ENCODE measurements around the gene UHMK1. TPM values are rescaled to one million over a fixed set of nuclear protein-coding genes. Genes with fewer than 3 reads are reported as not detected.
"Not testable (repeated sequence)": the region's sequence is repeated elsewhere in the genome, so short reads cannot be mapped to it uniquely, and the experiment has no call there.

The UHMK1 gene
- total RNA-seq, 1 donor from 2014 or later: 22.7 TPM

DNA sequence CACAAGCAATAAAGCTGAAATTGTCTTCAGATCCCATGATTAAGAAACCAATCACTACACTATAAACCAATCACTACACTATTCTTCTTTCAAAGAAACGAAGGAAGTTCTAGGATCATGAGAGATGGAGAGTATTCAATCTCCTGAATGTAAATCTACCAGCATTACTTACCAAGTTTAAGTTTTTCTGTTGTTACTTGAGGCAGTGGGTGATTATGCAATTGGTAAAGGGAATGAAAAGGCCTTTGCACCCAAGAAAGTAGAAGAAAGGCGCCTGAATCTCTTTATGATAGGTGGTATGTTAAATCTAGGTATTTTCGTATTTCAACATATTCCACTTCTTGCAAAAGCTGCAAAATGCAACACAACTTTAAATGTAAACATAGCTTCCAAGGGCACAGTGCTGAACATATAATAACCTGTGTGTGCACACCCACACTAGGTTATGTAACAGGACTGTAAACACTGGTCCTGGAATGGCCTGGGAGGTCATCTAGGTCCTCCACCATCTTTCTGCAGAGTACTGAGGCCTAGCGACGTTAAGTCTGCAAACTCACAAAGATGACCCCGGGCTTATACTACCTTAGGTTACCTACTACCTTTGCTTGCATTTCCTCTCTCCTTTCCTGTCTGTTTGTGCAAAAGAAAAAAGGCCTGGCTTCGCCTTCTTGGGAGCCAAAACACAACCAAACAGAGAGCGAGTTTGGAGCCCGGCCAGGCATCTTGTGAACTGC, 62.9 kb downstream of the UHMK1 start:
- intact Hi-C loops (cut with micrococcal nuclease): no loop called here
- peak; percentile 29 for ATAC-seq
- no peak for DNase-seq

DNA sequence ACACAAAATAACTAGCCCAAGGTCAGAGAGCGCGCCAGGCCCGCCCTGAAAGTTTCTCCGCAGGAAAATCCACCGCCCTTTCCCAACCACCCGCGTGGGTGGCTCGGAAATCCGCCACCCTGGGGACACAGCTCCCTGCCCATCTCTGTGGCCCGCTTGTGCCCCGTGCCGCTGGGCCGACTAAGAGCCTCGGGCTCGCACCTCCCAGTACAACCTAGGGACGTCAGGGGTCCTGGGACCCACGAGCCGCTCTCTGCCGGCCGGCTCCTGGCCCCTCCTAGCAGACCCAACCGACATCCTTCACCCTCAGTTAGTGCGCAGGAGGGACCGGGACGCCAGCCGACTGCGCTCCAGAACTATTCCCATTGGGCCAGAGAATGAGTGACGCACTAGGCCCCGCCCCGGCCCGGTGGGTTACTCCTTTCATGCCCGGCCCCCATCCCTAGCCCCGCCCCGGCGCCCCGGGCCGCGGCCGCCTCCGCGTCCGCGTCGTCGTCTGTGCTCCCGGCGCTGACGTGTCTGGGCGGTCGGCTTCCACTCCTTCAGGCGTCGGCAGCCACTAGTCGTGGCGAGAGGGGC, 63.5 kb downstream of the UHMK1 start:
- peak; percentile 100 for DNase-seq

DNA sequence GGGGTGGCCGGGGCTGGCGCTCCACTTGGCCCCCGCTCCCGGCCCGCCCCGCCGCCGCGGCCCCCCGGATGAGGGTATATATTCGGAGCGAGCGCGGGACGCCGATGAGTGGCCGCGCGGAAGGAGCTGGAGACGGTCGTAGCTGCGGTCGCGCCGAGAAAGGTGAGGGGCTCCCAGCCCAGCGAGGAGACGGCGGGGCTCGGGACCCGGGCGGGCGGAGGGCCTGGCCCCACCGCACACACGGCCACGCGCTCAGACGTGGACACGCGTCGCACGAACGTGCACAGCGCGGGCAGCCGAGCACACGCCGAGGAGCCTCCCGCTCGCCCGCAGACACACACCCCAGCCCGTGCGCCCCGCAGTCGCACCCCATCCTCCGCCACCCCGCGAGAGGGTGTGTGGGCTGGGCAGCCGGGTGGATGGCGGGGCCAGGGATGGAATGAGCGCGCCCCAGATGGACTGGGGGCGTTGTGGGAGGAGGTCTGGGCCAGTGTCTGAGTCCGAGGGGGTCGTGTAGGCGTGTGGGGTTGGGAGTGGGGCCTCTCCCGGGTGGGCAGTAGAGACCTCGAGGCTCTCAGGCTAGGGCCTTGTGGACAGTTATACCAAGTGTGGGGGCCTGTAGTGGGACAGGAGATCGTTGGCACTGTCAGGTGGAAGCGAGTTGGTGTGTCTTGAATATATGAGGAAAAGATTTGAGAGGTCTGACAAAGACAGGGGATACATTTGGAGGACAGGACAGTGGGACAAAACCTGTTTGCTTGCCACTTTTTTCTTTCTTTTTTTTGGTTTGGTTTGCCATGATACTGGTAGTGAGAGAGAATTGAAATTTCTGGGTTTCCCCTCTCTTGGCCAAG, 64.2 kb downstream of the UHMK1 start, which contains the start of gene UAP1:
Gene UAP1 (plus strand): TSS at position 107 of the 854 bp plus-strand sequence. CDS start 4,347 bp downstream, outside the sequence.
- ATAC-seq (peak; percentile 39), DNase-seq (no peak)
- intact Hi-C loops (cut with micrococcal nuclease): no loop called here

More for the DNA sequence above, 63.5 kb downstream of the UHMK1 start:
- peak; percentile 95 for ATAC-seq
- intact Hi-C loops (cut with micrococcal nuclease): no loop called here

DNA sequence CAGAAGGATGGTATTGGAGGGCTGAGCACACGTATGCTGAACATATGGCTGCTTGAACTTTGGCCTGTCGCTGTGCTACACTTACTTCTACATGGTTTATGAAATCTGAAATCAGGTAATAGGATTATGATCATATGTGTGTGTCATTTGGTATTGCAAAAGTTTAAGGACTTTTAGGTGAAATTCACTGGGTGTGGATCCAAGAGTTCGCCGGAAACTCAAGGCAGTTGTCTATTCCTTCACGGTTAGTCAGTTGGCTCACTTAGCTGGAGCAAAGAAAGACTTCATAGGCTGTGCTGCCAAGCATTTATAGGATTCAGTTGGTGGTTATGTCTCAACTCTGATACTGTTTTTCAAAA, 64.8 kb downstream of the UHMK1 start:
- no peak for DNase-seq
- ATAC-seq: no peak
- intact Hi-C loops (cut with micrococcal nuclease): no loop called here

DNA sequence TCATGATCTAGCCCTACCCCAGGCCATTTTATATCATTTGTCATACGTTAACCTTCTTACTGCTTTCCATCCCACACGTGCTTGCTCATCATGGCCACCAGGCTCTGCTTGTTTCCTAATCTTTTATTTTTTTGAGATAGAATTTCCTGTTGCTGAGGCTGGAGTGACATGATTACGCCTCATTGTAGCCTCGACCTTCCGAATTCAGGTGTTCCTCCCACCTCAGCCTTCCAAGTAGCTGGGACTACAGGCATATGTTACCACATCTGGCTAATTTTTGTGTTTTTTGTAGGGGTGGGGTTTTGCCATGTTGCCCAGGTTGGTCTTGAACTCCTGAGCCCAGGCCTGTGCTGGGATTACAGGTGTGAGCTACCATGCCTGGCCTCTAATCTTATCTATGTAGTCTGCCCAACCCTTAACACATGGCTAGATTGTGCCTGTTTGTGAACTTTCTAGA, 67.2 kb downstream of the UHMK1 start:
- ATAC-seq (no peak), DNase-seq (no peak)
- intact Hi-C loops (cut with micrococcal nuclease): no loop called here

DNA sequence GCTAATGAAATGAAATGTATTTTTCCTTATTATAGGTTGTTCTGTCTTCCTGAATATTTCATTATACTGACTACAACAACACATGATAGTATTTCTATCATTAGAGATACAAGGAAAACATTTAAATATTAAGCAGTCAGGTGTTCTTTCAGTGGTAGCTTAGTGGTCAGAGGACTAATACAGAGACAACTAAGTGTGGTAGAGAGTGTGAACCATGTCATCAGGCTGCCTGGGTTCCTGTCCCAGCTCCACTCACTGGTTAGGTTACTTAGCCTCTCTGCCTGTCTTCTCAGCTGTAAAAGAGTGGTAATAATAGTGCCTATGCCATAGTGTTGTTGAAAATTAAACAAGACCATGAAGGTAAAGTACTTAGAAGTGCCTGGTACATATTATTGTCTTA, 67.8 kb downstream of the UHMK1 start:
- intact Hi-C loops (cut with micrococcal nuclease): no loop called here
- ATAC-seq (no peak), DNase-seq (no peak)

DNA sequence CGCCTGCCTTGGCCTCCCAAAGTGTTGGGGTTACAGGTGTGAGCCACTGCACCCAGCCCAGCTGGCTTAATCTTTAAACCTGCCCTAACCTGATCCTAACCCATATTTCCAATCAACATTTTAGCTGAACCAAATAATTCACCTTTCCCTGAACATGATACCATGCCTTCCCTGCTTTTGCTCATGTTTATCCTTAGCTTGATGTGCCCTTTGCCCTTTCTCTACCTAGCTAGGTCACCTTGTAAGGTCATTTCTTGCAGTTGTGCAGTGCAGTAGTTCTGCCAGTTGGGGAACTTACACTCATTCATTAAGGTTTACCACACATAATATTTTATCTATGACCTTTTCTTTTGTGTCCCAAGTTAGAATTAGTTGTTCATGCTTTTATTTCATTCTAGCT, 69.3 kb downstream of the UHMK1 start:
- ATAC-seq (no peak), DNase-seq (no peak)
- intact Hi-C loops (cut with micrococcal nuclease): no loop called here

DNA sequence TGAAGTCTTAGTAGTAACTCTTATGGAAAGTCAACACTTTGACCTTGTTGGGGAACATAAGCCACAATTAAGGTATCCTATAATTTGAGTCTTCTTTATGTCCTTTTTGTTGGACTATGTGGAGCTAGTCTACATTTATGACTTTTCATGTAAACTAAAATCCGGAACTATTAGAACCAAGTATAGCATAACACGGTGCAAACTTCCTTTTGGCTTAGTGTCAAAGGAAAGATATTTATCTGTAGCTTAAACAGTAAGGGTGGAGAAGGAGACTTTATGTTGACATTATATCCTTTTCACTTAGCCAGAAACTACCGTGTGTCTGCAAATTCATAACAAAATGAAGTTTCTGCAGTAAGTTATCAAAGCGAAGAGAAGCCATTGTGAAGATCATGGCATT, 71.2 kb downstream of the UHMK1 start:
- no peak for ATAC-seq
- no peak for DNase-seq
- intact Hi-C loops (cut with micrococcal nuclease): no loop called here

DNA sequence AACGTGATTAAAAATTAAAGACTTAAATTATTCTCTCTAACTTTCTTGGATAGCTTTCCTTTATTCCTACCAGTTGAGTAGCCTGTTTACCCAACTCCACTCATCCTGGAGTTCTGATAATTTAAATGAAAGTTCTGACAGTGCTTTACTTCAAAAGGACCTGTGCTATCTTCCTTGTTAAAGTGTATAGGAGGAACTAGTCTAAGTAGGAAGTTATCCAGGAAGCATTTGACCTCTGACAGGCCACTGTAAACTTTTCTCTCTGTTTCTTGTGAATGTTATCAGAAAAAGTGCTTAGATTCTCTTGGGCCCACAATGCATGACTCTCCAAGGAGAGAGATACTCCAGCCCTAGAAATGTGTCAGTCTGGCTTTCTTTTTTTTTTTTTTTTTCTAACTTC, 73.1 kb downstream of the UHMK1 start:
- ATAC-seq: no peak

DNA sequence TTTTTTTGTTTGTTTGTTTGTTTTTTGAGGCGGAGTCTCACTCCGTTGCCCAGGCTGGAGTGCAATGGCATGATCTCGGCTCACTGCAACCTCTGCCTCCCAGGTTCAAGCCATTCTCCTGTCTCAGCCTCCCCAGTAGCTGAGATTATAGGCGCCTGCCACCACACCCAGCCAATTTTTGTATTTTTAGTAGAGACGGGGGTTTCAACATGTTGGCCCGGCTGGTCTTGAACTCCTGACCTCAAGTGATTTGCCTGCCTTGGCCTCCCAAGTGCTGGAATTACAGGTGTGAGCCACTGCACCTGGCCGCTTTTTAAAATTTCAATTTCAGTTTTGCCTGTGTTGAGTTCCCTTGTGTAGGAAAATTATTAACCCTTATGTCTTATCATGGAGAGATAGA, 73.5 kb downstream of the UHMK1 start:
- intact Hi-C loops (cut with micrococcal nuclease); DNase-seq: not testable (repeated sequence)

More for the DNA sequence above, 73.1 kb downstream of the UHMK1 start:
- no peak for DNase-seq
- intact Hi-C loops (cut with micrococcal nuclease): no loop called here

DNA sequence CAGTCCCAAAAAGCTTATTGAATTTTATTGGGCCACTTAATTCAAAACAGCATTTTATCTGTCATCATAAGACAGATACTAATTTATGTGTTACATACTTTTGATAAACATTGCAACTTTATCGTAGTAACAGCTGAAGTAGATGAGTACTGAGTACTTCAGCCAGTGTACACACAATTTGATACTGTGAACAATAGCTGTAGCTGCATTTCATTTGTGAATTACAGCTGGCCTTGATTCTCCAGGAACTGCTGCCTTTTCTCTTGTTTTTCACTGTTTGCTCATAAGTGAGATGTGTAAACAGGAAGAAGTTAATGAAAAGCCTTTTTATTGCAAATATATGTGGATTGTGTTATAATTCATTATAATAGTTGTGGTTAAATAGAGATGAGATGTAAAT, 74.1 kb downstream of the UHMK1 start:
- ATAC-seq: no peak
- intact Hi-C loops (cut with micrococcal nuclease): no loop called here
- no peak for DNase-seq

More for the DNA sequence above, 73.5 kb downstream of the UHMK1 start:
- ATAC-seq: not testable (repeated sequence)

DNA sequence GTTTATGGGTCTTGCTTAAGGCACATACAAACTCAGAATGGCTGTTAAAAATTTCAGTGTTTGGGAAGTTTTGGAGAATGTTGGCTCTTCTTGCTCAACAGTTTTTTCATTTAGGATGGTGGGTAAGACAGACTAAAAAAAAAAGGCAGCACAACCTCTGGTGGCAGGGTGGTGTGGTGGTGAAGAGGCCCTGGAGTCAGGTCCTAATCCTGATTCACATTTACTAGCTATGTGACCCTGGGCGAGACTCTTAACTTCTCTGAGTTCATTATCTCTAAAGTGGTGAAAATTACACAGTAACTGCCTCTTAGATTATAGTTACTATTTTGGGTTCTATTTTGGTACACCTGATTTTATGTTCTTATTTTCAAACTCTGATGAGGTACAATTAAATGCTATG, 75.5 kb downstream of the UHMK1 start:
- DNase-seq (no peak), ATAC-seq (no peak)
- intact Hi-C loops (cut with micrococcal nuclease): no loop called here

DNA sequence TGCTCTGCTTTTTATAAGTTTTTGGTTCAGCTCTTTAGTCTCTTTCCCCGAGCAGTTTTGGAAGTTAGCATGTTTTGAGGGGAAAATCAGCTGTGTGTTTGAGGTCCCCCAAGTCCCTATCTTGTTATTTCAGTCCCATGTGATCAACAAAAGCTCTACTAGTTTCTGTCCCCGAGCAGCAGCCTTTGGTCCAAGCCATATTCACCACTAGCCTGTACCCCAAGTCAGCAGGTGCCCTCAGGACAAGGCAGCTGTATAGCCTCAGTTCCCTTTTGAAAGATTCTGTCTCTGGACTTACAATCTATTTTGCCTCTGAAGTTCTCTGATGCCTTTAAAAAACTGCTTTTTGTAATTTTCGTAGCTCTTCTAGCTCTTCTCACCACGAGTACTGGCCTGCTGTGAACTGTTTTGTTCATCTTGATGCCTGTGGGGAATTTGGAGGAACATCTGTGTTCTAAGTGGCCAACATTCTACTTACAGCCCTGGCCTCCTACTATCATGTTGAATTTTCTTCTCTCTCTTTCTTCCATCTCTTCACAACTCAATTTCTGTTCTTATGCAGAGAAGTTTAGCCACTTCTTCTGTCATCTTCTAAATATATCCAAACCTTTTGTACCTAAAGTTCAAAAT, 80.6 kb downstream of the UHMK1 start:
- intact Hi-C loops (cut with micrococcal nuclease): no loop called here
- DNase-seq (no peak), ATAC-seq (peak; percentile 62)

DNA sequence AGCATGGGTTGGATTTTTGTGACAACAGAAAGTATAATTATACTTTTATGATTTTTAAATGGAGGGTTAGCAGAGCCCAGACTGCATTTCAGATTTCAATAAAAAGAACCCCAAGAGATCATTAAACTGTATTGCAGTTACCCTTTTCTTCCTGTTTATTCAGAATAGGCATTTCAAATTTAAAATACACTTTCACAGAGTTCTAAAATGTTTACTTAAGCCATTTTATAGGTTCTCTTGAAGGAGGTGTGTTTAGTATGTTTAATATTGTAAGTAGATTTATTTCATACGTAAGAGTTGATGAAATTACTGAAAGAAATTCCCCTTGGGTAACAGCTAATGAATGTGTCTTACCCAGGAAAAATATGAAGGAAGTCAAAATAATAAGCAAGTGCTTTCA, 81.3 kb downstream of the UHMK1 start:
- no peak for ATAC-seq
- no peak for DNase-seq
- intact Hi-C loops (cut with micrococcal nuclease): no loop called here

Other genes with a start within 250 kb of the UHMK1 start
- gene SPATA46, start 121.0 kb upstream of the UHMK1 start, total RNA-seq: not detected
- 5.8 TPM for gene C1orf226, start 116.1 kb upstream of the UHMK1 start, total RNA-seq
- 0.40 TPM for gene SH2D1B, start 85.7 kb upstream of the UHMK1 start, total RNA-seq
- gene UAP1, start 63.9 kb downstream of the UHMK1 start, total RNA-seq: 30.7 TPM
- gene DDR2, start 134.6 kb downstream of the UHMK1 start, total RNA-seq: 26.1 TPM